SK-N-SH (cell line): Measurements from ENCODE around the gene ARHGAP20. TPM values are rescaled to one million over a fixed set of nuclear protein-coding genes. Genes with fewer than 3 reads are reported as not detected.

ENCODE experiments used
- CTCF ChIA-PET: fragments of 300-600, 350-600 bp; formaldehyde crosslinking; extraction: SDS; loops from one replicate; lab custom pipeline; 2021; lab: Yijun Ruan, JAX
- POLR2A ChIA-PET: fragments of 350-600 bp; sonication (Branson Sonifier 250); formaldehyde crosslinking; extraction: SDS; loops from one replicate; lab custom pipeline; 2020; ENCODE audit warnings: antibody characterized with exemption, inconsistent platforms; lab: Yijun Ruan, JAX
- DNase-seq: peaks from one replicate; pipeline ENCODE4 v3.0.0; 2012
- H2AFZ ChIP-seq: fragments of 200-600 bp; sonication (generic); 2 replicates; pipeline ENCODE4 v1.8.1; 2016; ENCODE audit warnings: antibody characterized with exemption, mild to moderate bottlenecking, low read depth
- H3F3A ChIP-seq: fragments of 200-600 bp; sonication (generic); replicated peaks from 2 replicates; pipeline ENCODE3; 2016; ENCODE audit warnings: antibody characterized with exemption, mild to moderate bottlenecking; ENCODE audit not compliant: insufficient read depth
- H3K27ac ChIP-seq, 2 experiments: fragments of 200-500 bp in 1 of 2; fragments of 200-600 bp in 1 of 2; sonication (Bioruptor generic) in 1 of 2; sonication (generic), shearing (Covaris generic) in 1 of 2; 2 replicates each; pipeline versions ENCODE4 v1.5.1 to v1.6.1; 2014 to 2016; ENCODE audit warnings: low read depth in 2 of 2, inconsistent platforms in 1 of 2, low read length in 1 of 2, mild to moderate bottlenecking in 1 of 2, mixed read lengths in 1 of 2
- H3K27me3 ChIP-seq: fragments of 200-600 bp; sonication (generic), shearing (Covaris generic); 2 replicates; pipeline ENCODE4 v1.6.1; 2016; ENCODE audit warnings: mixed run types; ENCODE audit not compliant: insufficient read depth
- H3K36me3 ChIP-seq, 2 experiments: fragments of 200-500 bp in 1 of 2; fragments of 200-600 bp in 1 of 2; sonication (Bioruptor generic) in 1 of 2; sonication (generic) in 1 of 2; replicated peaks in 1 of 2; 2 replicates each; pipeline versions ENCODE3 to v1.5.1; 2014 to 2016; ENCODE audit warnings: low read length in 1 of 2, mild to moderate bottlenecking in 1 of 2; ENCODE audit not compliant: insufficient read depth in 2 of 2, control insufficient read depth in 1 of 2
- H3K4me1 ChIP-seq, 2 experiments: fragments of 200-500 bp in 1 of 2; fragments of 200-600 bp in 1 of 2; sonication (Bioruptor generic) in 1 of 2; sonication (generic), shearing (Covaris generic) in 1 of 2; 2 replicates each; pipeline versions ENCODE4 v1.5.1 to v1.6.1; 2014 to 2016; ENCODE audit warnings: low read depth in 1 of 2, low read length in 1 of 2, mixed run types in 1 of 2; ENCODE audit not compliant: insufficient read depth in 2 of 2, control insufficient read depth in 1 of 2
- H3K4me2 ChIP-seq: fragments of 200-600 bp; sonication (generic), shearing (Covaris generic); 2 replicates; pipeline ENCODE4 v1.6.1; 2017; ENCODE audit warnings: mixed run types
- H3K4me3 ChIP-seq, 2 experiments: fragments of 200-500 bp in 1 of 2; fragments of 200-600 bp in 1 of 2; sonication (Bioruptor generic) in 1 of 2; sonication (generic), shearing (Covaris generic) in 1 of 2; 2 replicates each; pipeline versions ENCODE4 v1.5.1 to v1.8.1; 2014 to 2016; ENCODE audit warnings: low read depth in 2 of 2, inconsistent platforms in 1 of 2, low read length in 1 of 2, mild to moderate bottlenecking in 1 of 2, mixed read lengths in 1 of 2, moderate library complexity in 1 of 2
- H3K79me2 ChIP-seq: fragments of 200-600 bp; sonication (generic); 2 replicates; pipeline ENCODE4 v1.8.1; 2017; ENCODE audit warnings: mild to moderate bottlenecking; ENCODE audit not compliant: insufficient read depth
- H3K9ac ChIP-seq: fragments of 200-600 bp; sonication (generic); 2 replicates; pipeline ENCODE4 v1.6.1; 2017; ENCODE audit warnings: mixed run types
- H3K9me2 ChIP-seq: fragments of 200-600 bp; sonication (generic); 2 replicates; pipeline ENCODE4 v1.6.1; 2017; ENCODE audit warnings: mixed run types
- H3K9me3 ChIP-seq: fragments of 200-600 bp; sonication (generic); 2 replicates; pipeline ENCODE4 v1.6.1; 2017; ENCODE audit warnings: mixed run types, mild to moderate bottlenecking, moderate library complexity
- H4K20me1 ChIP-seq: fragments of 200-600 bp; sonication (generic); 2 replicates; pipeline ENCODE4 v1.6.1; 2017; ENCODE audit warnings: mild to moderate bottlenecking, mixed run types; ENCODE audit not compliant: insufficient read depth
- CHD2 ChIP-seq: fragments of 150-350 bp; IDR thresholded peaks from 2 replicates; pipeline ENCODE4 v1.6.1; 2018; ENCODE audit warnings: low read length; ENCODE audit not compliant: partially characterized antibody
- EP300 ChIP-seq, 2 experiments: IDR thresholded peaks; 2 replicates each; pipeline versions ENCODE4 v1.4.0 to v1.6.1; 2012; ENCODE audit warnings: borderline replicate concordance in 1 of 2, low read depth in 1 of 2, low read length in 1 of 2
- IRF3 ChIP-seq: fragments of 150-350 bp; IDR thresholded peaks from 2 replicates; pipeline ENCODE4 v1.6.1; 2016; ENCODE audit warnings: mild to moderate bottlenecking, low read depth, low read length
- JUND ChIP-seq: IDR thresholded peaks from 2 replicates; pipeline ENCODE4 v1.4.0; 2012
- RCOR1 ChIP-seq: fragments of 150-350 bp; IDR thresholded peaks from 2 replicates; pipeline ENCODE4 v1.6.1; 2017; ENCODE audit warnings: antibody characterized with exemption, low read length
- RXRA ChIP-seq: IDR thresholded peaks from 2 replicates; pipeline ENCODE4 v1.4.0; 2012; ENCODE audit warnings: low read depth, mild to moderate bottlenecking, borderline replicate concordance
- TCF12 ChIP-seq: IDR thresholded peaks from 2 replicates; pipeline ENCODE4 v1.4.0; 2012
- USF1 ChIP-seq: IDR thresholded peaks from 2 replicates; pipeline ENCODE4 v1.4.0; 2012; ENCODE audit warnings: low read depth, borderline replicate concordance
- ZBTB33 ChIP-seq: IDR thresholded peaks from 2 replicates; pipeline ENCODE4 v1.4.0; 2012; ENCODE audit warnings: low read depth, borderline replicate concordance
- WGBS: methylation state at CpG from one replicate; pipeline ENCODE4 v1.1.6; 2017; ENCODE audit warnings: low lambda C conversion rate; 5-methylcytosine and 5-hydroxymethylcytosine counted together
- polyA plus RNA-seq, 3 experiments: library from polyadenylated mRNA; depleted of rRNA; stranded (reverse); fragments of >200 nt; gene quantifications; 2 replicates each; pipeline ENCODE4 v1.2.3, GENCODE V29; 2012

ARHGAP20 gene
- polyA plus RNA-seq, 1 of the 3 experiments (the other 2 are of a cell fraction): 0.76 TPM

GRCh38 chr11:110654456-110654855, 57.8 kb downstream of the ARHGAP20 start:
- Histone ChIP-seq H3K4me3 (no peak overlapping the region), H3K9ac (no peak overlapping the region), H3K79me2 (no peaks in the 10 kb centered on the region), H3K27me3 (no peaks in the 10 kb centered on the region), H3K9me2 (no peaks in the 10 kb centered on the region), H4K20me1 (no peaks in the 10 kb centered on the region), H3K4me1 (no peaks in the 10 kb centered on the region), H3K36me3 (no peaks in the 10 kb centered on the region), H3K4me2 (no peak overlapping the region), H3K27ac (no peak overlapping the region), H3K9me3 (0 out of 2 replicates have a peak, but pooled peaks cover 4% of the 10 kb centered on the region)
- CTCF ChIA-PET: no interaction called here
- WGBS: 62% methylated on average over 3 of the region's 3 CpGs
- TF ChIP-seq RXRA: no peak
- no peak for TF ChIP-seq JUND
- no peak for TF ChIP-seq RCOR1
- no peak for TF ChIP-seq ZBTB33
- TF ChIP-seq, all 33 proteins: peak for 0
- POLR2A ChIA-PET: no interaction called here
- Histone ChIP-seq H3F3A (no peaks in the 10 kb centered on the region), H2AFZ (no peak overlapping the region)
- DNase-seq: no peak

GRCh38 chr11:110645253-110645652, 67.0 kb downstream of the ARHGAP20 start:
- Histone ChIP-seq H3K36me3 (no peaks in the 10 kb centered on the region), H2AFZ (no peak overlapping the region), H3K79me2 (no peaks in the 10 kb centered on the region), H3K4me2 (no peak overlapping the region), H3K9me2 (no peaks in the 10 kb centered on the region), H3K27ac (no peak overlapping the region), H3K4me1 (no peaks in the 10 kb centered on the region)
- POLR2A ChIA-PET: no interaction called here
- DNase-seq: no peak
- TF ChIP-seq USF1 (no peak), EP300 (IDR thresholded peaks at IDR 0.05; ENCODE audit: borderline replicate concordance in 1 of 2, low read depth in 1 of 2, low read length in 1 of 2) (no peak), IRF3 (no peak), TCF12 (no peak), CHD2 (no peak)
- TF ChIP-seq, all 33 proteins: peak for 0
- Histone ChIP-seq H4K20me1 (no peaks in the 10 kb centered on the region), H3K9me3 (no peaks in the 10 kb centered on the region), H3K4me3 (no peak overlapping the region), H3F3A (no peaks in the 10 kb centered on the region), H3K9ac (no peak overlapping the region), H3K27me3 (no peaks in the 10 kb centered on the region)
- CTCF ChIA-PET: no interaction called here
- WGBS: 92% methylated on average over 2 of the region's 2 CpGs
